Glomerular visceral epithelial cell (primary cell): ENCODE measurements around the gene SCYL1.
"Not testable (repeated sequence)": the region's sequence is repeated elsewhere in the genome, so short reads cannot be mapped to it uniquely, and the experiment has no call there.

Experiments used
- DNase-seq: peaks from one replicate; pipeline ENCODE4 v3.0.0-alpha.2; 2016; ENCODE audit errors: extremely low spot score

The SCYL1 gene

DNA sequence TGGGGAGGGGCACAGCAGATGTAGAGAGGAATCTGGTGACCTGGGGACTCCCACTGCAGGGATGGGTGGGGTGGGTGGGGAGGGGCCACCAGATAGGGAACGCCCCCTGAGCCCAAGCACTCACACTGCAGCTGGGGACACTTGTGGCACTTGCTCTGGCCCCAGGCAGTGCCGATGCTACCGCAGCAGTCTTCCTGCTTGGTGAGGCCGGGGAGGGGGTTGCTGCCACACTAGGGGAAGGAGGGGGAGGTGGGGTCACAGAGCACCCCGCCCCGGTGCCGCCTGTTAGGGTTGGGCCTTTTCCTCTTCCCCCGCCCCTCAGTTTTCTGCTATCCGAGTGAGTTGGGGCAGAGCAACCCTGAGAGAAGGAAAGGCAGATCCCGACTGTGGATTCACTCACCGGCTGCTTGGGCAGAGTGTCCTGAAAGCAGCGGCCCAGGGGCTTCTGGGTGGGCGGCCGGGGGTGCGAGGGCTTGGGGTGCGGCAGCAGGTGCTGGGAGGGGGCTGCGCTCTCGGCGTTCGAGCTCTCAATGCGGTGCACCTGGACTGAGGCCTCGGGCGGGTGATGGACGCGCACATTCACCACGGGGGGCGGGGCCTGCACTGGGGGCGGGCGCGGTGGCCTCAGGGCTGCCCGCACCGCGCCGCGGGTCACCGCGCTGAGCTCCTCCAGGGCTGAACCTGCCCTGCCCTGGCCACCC, 28.6 kb downstream of the SCYL1 start:
- DNase-seq: no peak

DNA sequence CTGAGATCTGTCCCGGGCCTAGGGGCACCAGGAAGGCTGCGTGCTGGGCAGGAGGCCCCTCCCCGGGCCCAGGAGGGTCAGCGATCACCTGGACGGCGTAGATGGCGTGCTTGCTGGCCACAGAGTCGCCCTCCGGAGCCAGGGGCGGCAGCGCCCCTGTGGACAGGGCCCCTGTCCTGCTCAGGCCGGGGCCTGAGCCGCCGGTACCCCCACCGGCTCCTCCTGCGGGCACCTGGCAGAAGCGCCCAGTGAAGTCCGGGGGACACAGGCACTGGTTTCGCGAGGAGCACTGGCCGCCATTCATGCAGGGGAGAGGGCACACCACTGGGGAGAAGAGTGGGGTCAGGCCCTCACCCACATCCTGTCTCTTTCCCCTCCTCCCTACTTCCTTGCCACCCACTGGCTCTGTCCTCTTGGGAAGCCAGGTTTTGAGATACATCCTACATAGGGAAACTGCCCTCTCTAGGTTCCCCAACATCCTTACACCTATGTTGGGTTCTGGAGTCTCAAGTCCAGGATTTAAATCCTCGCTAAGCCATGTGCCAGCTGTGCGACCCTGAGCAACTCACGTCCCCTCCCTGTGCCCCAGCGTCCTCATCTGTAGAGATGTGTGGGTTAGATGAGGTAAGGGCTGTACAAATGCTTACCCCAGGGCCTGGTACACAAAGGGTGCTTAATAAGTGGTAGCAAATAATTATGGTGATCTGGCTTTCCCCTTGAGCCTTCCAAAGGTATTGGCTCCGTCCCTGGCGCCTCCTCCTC, 29.4 kb downstream of the SCYL1 start:
- DNase-seq: no peak

DNA sequence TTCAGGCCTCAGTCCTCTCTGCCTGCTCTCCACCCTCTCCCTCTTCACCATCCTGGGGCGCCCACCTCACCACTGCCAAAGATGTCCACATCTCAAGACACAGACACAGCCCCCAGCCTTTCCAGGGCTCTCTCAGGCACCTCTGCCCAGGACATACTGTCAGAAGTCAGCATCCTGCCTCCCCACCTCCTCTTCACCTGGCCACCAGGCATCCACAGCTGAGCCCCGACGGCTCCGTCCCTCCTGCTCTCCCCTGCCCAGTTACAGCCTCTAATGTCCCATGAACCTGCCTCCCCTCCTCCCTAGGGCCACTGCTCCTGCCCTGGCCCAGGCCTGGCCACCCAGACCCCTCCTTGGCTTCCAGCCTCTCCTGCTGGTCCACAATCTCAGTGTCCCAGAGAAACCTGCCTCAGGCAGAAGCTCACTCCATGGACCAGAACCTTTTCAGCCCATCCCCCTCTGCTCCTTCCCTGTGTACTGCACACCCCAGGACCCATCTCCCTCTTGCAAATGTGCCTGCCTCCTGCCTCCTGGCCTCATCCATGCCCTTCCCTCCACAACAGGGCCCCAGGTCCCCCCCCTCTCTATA, 30.1 kb downstream of the SCYL1 start:
- no peak for DNase-seq

DNA sequence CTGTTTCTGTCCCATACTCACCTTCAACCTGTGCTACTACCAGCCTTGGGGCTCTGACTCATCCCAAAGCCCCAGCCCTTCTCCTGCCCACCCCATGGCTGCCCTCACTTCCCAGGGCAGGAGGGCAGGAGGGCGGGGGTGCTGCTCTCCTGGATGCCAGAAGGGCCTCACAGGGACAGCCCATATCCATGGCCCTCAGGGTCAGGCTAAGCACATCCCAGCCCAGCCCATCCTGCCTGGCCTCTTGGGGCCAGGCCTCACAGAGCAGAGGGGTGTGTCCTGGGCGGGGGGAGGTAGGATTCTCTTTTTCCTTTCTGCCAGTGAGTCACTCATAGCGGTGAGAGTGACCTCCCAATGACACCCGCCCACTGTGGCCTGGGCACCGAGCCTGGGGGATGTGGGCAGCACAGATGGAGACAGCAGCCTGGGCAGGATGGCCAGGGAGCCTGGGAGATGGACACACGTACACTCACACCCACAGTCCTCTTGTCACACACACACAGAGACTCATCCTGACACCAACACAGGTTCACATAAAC, 30.9 kb downstream of the SCYL1 start:
- DNase-seq: peak; percentile 95

DNA sequence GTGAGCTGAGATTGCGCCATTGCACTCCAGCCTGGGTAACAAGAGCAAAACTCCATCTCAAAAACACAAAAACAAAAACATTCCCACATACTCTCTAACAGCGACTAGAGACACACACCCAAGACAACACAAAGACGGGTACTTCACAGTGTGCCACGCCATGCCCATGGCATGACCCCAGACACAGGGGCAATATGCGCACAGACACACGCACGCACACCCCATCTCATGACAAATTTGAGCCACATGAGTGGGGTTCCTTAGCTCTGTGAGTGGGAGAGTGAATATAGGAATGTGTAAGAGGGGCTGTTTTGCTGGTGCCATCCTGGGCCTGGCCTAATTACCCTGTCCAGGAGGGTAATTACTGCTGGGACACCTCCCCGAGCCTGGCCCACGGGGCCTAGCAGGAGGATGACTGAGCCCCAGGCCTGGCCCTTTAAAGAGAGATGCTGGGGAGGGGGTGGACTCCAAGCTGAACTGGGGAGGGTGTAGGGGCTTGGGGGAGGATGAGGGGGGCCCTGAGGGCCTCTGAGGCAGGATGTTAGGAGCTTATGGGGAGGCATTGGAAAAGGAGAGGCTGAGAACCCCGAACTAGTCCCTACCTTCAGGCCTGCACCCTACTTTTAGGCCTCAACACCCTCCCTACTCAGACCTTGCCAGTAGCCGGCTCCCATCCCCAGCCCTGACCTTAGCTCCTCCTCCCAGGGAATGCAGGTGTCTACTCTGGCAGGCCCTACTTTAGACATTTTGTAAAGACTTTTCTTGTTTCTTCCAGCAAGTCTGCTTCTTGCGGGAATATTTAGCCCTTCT, 31.8 kb downstream of the SCYL1 start:
- DNase-seq: no peak

DNA sequence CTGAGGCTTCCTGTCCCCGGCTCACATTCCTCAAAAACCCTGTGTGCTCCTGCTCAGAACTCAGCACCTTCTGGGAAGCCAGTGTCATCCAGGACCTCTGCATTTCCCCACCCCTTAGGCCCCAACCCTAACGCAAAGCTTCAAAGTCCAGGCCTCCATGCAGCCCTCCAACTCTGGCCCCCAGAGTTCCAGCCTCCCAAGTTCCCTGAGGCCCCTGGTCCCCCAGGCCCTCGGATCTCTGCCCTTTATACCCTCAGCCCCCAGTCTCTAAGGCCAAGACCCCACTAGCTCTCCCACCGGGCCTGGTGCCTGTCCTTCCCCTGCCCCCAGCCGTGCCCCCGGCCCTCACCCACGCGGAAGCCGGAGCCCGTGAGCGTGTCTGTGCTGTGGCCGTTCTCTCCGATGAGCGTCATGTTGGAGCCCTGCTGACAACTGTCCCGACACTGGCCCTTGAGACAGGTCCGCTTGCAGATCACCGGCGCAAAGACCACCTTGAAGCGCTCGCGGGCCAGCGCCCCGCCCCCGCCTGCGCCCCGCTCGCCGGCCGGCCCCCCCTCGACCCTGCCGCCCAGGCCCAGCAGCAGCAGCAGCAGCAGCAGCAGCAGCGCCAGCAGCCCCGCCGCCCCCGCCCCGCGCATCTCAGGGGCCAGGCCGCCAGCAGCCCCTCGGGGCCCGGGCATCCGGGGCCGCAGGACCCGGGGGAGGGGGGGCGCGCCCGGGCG, 32.6 kb downstream of the SCYL1 start:
- no peak for DNase-seq

DNA sequence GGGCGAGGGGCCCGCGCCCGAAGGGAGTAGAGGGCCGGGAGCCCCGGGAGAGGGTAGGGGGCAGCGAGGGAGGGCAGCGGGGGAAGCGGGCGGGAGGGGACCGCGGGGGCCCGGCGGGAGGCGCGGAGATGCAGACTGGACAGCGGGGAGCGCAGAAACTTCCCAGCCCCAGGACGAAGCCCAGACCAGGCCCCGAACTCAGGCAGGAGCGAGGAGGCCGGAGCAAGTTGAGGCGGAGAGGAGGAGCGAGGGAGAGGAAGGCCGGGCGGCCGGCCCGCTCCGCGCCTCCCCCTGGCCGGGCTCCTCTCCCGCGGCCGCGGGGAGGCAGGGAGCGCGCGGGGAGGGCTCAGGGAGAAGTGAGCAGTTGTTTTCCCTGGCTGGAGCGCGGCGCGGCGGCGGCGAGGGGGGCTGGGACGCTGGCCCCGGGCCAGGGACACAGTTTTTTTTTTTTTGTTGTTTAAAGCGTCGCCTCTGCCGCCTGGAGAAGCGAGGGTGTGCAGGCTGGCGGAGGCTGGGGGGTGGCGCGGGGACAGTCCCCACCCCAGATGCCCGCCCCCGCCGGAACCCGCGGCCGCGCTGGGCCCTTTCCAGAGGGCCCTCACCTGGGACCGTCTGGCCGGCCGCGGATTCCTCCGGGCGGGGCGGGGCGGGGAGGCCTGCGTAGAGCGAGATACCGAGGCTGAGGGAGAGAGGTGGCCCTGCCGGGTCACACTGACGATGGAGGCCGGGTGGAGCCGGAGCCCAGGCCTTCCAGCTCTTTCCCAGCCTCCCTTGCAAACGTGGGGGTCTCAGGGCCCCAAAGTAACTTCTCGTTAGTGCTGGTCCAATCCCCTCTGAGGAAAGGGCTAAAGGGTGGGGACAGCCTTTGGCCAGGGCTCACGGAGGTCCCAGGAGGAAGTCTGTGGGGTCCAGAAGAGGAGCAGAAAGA, 33.4 kb downstream of the SCYL1 start, which contains the start of gene LTBP3:
Gene LTBP3 (minus strand): TSS at position 358 of the 928 bp plus-strand sequence. CDS start 400 bp downstream, outside the sequence.
- peak; percentile 83 for DNase-seq

DNA sequence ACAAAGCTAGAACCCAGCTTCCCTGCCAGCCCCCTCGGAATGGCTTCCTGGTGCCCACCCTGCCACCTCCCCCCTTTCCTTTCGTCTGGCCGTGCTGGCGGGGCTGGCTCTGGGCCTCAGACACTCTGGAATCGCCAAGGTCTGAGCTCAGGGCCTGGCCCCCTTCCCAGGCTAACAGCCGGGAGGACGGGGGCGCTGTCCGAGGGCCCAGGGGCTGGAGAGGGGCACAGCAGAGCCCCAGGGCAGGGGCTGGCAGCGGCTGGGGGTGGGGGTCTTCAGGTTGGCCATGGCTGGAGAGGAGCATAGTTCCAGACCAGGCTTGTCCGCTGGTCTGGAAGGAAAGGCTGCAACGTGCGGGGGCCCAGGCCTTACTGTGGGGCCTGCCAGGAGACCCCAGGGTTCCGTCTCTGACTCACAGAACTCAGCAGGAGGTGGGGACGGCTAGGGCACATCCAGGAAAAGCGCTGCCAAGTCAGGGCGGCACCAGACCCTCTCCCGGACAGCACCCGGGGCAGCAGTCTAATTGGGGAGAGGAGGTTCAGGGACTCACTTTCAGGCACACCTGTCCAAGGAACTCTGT, 34.1 kb downstream of the SCYL1 start:
- DNase-seq: peak; percentile 42

DNA sequence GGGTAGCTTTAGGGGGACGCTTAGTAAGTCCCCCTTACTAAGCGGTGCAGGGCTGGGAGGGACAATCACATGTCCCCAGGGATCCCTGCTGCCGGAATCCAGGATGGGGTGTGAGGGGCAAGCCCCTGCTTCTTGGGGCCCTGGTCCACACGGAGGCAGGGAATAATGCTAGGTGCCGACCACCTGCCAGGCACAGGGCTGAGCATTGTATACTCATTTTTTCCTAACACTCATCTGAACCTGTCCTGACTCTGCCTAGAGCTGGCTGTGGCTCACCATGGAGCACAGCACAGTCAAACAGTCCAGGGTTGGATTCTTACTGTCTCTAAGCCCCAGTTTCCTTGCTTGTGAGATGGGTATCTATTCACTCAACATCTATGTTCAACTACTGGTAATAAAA, 34.7 kb downstream of the SCYL1 start:
- DNase-seq: no peak

DNA sequence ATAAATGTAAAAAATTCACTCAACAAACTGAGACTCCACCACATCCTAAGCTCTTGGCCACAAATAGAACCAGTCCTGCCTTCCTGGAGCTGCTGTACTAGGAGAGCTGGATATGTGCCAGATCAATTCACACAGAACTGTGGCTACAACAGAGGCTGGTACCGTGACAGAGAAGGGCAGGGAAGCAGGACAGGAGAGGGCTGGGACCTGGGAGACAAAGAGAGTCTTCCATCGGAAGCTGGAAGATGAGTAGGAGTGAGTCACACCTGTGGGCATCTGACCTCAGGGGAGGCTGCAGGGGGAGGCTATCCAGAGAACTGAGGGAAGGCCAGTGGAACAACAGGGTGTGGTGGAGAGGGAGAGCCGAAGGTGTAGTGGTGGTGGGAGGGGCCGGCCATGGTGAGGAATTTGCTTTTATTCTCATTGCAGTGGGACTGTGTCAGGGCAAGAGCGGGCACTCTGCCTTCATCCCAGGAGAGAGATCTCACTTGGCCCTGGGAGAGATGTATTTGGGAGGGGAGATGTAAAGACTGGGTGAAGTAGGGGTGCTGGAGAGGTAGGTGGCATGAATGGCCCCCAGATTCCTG, 35.2 kb downstream of the SCYL1 start:
- peak; percentile 93 for DNase-seq

DNA sequence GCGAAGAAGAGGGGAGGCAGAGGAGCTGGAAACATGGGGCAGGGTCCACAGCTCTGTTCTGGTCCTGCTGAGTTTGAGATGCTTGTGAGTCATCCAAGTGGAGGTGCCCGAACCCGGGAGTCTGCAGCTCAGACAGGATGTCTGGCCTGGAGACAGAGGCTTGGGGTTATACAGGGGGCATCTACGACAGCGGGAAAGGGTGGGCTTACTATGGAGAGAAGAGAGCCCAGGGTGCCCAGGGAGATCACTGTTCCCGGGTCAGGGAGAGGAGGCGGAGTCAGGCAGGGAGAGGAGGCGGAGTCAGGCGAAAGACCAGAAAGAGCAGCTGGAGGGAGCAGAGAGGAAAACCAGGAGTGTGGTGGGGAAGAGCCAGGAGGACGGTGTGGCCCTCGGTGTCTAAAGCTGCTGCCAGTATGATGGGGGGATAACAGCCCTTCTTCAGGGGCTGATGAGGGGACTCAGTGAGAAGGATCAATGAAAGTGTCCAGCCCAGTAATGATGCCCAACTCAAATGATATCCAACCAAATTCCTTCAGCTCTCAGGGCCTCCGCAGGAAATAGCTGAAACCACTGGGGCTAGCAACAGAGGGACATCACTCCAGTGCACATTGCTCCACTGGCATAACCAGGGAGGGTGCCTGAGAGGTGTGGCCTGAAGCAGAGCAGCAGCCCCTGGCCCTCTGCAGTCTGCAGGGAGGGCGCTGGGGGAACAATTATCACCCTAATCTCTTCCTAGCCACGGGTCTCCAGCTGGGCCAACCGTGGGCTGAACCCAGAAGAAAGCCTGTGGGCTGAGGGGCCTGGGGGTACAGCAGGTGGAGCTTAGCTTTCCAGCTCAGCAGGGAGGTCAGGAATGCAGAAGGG, 35.9 kb downstream of the SCYL1 start:
- peak; percentile 77 for DNase-seq

DNA sequence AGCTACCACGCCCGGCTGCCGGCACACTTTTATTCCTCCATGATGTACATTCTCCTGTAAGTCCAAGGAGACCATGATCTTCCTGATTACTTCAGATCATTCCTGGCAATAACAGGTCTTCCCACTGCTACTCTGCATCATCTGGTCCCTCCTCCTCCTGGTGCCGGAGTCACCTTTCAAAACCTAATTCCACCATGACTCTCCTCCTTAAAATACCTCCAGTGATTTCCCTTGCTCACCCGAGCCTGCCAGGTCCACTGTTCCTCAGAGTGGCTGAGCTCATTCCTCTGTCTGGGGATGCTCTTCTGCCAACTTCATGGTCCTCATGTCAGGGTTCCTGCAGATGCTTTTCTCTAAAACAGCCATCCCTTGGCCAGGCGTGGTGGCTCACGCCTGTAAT, 37.1 kb downstream of the SCYL1 start:
- no peak for DNase-seq

DNA sequence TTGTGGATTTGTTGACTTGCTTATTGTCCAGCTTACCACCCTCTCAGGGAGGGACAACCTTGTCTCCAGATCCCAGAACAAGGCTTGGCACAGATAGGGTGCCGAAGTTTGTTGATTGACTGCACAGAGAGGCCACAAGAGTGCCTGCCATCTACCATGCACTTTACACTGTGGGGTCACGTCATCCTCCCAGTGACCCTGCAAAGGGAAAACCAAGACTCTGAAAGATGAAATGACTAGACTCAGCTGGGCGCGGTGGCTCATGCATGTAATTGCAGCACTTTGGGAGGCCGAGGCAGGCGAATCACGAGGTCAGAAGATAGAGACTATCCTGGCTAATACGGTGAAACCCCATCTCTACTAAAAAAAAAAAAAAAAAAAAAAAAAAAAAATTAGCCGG, 37.9 kb downstream of the SCYL1 start:
- no peak for DNase-seq

DNA sequence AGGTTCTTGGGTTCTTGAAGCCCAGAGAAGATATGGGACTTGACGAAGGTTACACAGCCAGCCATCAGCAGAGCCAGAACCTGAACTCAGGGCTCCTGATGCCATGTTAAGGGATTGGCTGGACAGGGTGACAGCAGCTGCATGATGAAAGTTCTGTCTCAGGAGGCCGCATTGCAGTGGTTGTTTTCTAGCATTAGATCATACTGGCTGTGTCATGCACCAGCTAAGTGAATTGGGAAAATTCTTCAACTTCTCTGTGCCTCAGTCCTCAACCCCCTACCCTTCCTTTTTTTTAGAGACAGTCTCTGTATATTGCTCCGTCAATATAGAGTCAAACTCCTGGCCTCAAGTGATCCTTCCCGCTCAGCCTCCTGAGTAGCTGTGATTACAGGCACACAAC, 38.7 kb downstream of the SCYL1 start:
- DNase-seq: no peak

DNA sequence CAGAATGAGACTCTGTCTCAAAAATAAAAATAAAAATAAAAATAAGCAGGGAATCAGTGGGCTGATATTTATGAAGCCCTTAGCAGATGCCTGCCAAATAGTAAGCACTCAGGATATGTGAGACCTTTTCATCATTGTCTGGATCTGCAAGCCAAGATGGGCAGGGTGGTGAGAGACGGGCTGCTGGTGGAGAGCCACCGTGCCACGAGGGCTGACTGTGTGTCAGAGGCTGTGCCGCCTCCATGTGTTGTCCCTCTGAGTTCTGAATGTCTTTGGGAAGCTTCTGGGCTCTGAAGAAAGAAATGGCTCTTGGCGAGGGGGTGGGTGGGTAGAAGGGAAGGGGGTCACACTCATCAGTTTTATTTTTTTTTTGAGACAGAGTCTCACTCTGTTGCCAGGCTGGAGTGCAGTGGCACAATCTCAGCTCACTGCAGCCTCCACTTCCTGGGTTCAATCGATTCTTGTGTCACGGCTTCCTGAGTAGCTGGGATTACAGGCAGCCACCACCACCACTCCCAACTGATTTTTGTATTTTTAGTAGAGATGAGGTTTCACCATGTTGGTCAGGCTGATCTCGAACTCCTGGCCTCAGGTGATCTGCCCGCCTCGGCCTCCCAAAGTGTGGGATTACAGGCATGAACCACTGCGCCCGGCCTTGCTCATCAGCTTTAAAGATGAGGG, 40.1 kb downstream of the SCYL1 start:
- not testable (repeated sequence) for DNase-seq

DNA sequence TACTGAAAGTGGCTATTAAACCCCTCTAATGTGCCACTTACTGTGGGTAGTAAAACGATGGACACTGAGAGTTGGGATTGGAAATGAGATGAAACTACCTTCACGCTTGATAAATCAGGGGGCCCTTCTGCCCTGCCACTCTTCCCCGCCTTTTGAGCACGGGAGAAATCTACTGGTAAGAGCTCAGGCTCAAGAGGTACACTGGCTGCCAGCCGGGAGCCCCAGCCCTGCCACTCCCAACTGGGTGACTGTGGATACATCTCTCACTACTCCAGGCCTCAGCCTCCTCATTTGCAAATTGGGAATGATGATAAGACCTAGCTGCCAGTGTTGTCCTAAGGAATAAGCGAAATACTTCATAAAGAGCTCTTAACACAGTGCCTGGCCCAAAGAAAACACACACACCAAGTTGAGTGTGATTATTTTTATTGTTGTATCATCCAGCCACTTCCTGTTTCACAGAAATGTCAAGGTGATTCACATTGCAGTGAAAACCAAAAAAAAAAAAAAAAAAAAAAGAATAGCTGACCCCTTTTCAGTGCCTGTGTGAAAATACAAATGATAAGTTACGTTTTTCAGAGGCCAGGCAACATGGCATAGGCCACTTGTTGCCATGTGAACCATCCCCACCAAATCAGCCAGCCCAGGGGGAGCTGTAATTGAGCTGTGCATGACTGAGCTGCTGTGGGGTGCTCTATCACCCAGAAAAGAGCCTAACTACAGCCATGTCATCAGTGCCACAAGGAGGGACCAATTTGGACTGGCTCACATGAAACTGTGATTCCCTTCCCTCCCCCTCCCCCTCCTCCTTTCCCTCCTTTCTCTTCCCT, 41.0 kb downstream of the SCYL1 start:
- no peak for DNase-seq
